ENCODE data around the gene PRKN. TPM values are rescaled to one million over a fixed set of nuclear protein-coding genes. Genes with fewer than 3 reads are reported as not detected.

PRKN gene
- total and polyA plus RNA-seq, 10 donors = 0.23 to 14.1 (median 7.0) TPM

DNA sequence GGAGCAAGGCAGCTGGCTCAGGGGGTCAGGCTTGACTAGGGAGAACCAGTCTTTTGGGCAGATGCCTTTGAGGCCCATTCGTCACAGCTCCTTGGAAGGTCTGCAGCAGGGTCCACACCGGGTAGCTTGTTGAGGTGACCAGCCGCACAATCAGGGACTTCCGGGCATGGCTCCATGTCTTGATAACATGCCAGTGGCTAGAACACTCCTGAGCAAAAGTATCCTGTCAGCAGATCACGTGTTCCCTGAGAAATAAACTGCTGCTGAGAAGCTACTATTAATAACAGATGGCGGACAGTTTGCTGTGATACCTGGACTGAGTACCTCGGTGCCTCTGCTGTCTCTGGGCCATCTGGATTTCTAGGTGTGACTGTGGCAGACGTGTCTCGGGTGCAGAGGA is 235.9 kb downstream of the PRKN start:
- Histone ChIP-seq H3K27ac (no peak overlapping the region), H3K27me3 (replicated peaks in 1 of 7) (no peaks in the 10 kb centered on the region), H3K4me3 (no peak overlapping the region), H3K36me3 (no peaks in the 10 kb centered on the region), H3K9me3 (no peaks in the 10 kb centered on the region), H3K4me1 (no peaks in the 10 kb centered on the region)
- intact Hi-C loops (cut with DNase I; ENCODE audit: low total_unique reads) = no loop called here
- no peak for DNase-seq
- WGBS, 5 donors = 86 to 92% (median 90%) methylated on average over 4 to 9 of the region's 9 CpGs
- TF ChIP-seq, protein P1, sequence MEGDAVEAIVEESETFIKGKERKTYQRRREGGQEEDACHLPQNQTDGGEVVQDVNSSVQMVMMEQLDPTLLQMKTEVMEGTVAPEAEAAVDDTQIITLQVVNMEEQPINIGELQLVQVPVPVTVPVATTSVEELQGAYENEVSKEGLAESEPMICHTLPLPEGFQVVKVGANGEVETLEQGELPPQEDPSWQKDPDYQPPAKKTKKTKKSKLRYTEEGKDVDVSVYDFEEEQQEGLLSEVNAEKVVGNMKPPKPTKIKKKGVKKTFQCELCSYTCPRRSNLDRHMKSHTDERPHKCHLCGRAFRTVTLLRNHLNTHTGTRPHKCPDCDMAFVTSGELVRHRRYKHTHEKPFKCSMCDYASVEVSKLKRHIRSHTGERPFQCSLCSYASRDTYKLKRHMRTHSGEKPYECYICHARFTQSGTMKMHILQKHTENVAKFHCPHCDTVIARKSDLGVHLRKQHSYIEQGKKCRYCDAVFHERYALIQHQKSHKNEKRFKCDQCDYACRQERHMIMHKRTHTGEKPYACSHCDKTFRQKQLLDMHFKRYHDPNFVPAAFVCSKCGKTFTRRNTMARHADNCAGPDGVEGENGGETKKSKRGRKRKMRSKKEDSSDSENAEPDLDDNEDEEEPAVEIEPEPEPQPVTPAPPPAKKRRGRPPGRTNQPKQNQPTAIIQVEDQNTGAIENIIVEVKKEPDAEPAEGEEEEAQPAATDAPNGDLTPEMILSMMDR (IDR thresholded peaks at IDR 0.05 in 8 of 11, conservative IDR thresholded peaks at IDR 0.05 in 3 of 11) = no peak

DNA sequence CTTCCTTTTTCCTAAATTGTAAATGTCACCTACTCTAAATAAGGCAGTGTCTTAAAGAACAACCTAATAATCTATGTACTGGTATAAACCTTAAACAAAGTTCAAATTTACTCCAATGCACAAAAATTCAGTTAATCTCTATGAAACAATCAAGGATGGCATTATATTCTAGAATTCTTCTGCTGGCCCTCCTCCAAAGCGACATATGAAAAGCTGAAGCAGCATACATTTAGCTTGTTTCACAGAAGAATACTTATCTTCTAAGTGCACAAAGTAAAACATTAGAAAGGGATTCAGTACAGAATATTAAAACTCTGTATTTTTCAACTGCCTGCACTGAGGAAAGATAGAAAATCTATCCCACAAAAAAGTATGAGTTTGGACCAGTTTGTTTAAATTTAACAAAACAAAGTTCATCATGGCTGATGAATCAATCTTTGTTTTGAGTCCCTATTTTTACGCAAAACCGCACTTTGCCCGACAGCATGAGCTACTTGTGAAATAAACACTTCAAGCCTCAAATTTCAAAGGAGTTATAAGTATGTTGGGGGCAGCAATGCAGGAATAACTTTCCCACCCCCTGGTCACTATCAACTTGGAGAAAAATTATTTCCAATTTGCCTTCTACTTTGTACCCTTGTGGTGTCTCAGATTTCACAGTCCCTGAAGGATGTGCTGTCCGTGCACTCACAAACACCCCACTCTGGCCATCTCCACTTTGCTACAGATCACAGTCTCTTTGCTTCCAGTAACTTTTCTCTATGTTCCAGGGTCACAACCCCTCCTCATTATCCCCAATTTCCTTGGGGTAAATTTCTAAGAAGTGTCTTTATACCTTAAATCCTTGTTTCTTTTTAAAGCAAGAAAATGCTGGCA is 238.2 kb downstream of the PRKN start:
- Histone ChIP-seq H3K36me3 (no peaks in the 10 kb centered on the region), H3K27ac (no peak overlapping the region), H3K4me1 (no peaks in the 10 kb centered on the region), H3K27me3 (replicated peaks in 1 of 7) (no peaks in the 10 kb centered on the region), H3K9me3 (no peaks in the 10 kb centered on the region), H3K4me3 (no peak overlapping the region)
- no peak for DNase-seq
- 88 to 98% (median 95%) methylated on average over 5 of the region's 5 CpGs for WGBS, 5 donors
- TF ChIP-seq, protein P1 (IDR thresholded peaks at IDR 0.05 in 8 of 11, conservative IDR thresholded peaks at IDR 0.05 in 3 of 11) = no peak
- TF ChIP-seq POLR2AphosphoS5 (IDR thresholded peaks at IDR 0.05) (no peak), POLR2A (IDR thresholded peaks at IDR 0.05) (no peak)
- intact Hi-C loops (cut with DNase I; ENCODE audit: low total_unique reads) = no loop called here

DNA sequence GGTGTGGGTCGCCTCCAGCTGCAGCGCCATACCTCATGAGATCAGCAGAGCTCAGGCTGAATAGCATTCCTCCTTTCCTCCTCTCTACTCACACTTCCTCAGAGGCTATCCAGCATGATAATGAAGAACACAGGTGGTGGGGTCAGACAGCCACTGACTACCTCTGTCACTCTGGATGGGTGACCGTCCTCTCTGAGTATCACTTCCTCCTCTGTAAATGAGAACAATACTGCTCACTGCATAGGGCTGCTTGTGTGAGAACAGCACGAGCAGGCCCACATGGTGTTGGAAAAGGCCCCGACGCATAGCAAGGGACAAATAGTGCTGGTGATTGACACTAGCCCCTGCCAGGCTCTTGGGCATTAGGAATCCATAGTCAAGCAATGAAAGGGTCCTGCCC is 239.1 kb downstream of the PRKN start:
- WGBS, 5 donors = 81 to 91% (median 86%) methylated on average over 6 of the region's 6 CpGs

DNA sequence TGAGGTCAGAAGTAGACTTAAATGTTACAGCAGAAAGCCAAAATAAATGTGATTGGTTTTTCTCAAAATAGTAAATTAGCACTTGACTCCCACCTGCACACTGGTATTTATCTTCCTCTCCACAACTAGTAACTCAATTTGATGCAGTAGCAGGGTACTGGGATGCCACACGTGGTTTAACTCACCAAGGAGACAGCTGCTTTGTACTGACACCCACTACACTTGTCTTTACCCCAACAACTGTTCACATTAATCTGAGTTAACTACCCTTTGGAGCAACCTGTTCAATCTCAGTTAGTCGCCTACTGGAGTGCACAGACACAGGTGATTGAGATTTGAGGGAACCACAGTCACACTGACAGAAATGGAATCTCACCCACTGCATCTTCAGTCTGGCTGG is 242.1 kb downstream of the PRKN start:
- 46 to 67% (median 57%) methylated on average over 2 of the region's 2 CpGs for WGBS, 5 donors
- TF ChIP-seq POLR2AphosphoS5 (IDR thresholded peaks at IDR 0.05) (no peak), POLR2A (IDR thresholded peaks at IDR 0.05) (no peak)
- TF ChIP-seq, protein P1 (IDR thresholded peaks at IDR 0.05 in 8 of 11, conservative IDR thresholded peaks at IDR 0.05 in 3 of 11) = no peak

More for the DNA sequence above, 239.1 kb downstream of the PRKN start:
- TF ChIP-seq POLR2A (IDR thresholded peaks at IDR 0.05) (no peak), POLR2AphosphoS5 (IDR thresholded peaks at IDR 0.05) (no peak)
- TF ChIP-seq, protein P1 (IDR thresholded peaks at IDR 0.05 in 8 of 11, conservative IDR thresholded peaks at IDR 0.05 in 3 of 11) = no peak
- intact Hi-C loops (cut with DNase I; ENCODE audit: low total_unique reads) = no loop called here
- Histone ChIP-seq H3K27me3 (replicated peaks in 1 of 7) (no peaks in the 10 kb centered on the region), H3K36me3 (no peaks in the 10 kb centered on the region), H3K27ac (no peak overlapping the region), H3K4me1 (no peaks in the 10 kb centered on the region), H3K9me3 (no peaks in the 10 kb centered on the region), H3K4me3 (no peak overlapping the region)
- no peak for DNase-seq

More for the DNA sequence above, 242.1 kb downstream of the PRKN start:
- Histone ChIP-seq H3K4me1 (no peaks in the 10 kb centered on the region), H3K27ac (no peak overlapping the region), H3K9me3 (no peaks in the 10 kb centered on the region), H3K27me3 (replicated peaks in 1 of 7) (no peaks in the 10 kb centered on the region), H3K4me3 (peak overlapping the region in 2 of 8 donors; percentile 2 to 28), H3K36me3 (no peaks in the 10 kb centered on the region)
- intact Hi-C loops (cut with DNase I; ENCODE audit: low total_unique reads) = no loop called here
- no peak for DNase-seq
